Measurements from ENCODE around the gene PGK2. TPM values are rescaled to one million over a fixed set of nuclear protein-coding genes. Genes with fewer than 3 reads are reported as not detected.
"Not testable (repeated sequence)": the region's sequence is repeated elsewhere in the genome, so short reads cannot be mapped to it uniquely, and the experiment has no call there.

PGK2 gene
- polyA plus RNA-seq, 1 experiment, result not detected

DNA sequence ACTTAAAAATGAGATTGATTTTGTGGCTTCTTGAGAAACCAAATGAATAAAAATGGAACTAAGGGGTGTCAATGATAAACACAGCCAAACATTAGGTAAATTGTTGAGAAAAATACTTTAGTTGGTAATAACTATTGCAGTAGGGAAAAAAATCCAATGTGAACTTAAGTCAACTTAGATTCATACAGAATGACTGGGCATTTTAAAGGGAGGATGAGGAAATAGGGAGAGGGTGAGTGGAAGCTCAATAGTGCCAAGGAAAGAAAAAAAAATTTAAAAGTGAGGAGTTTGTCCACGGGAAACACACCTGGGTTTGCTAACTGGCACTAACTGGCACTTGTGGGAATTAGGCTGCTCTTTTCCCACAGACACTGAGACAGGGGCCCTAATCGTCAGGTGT lies 26.2 kb upstream of the PGK2 start:
- ChIA-PET CTCF (no interaction called here), POLR2A (no interaction called here)
- H3K4me3 ChIP-seq (ENCODE audit: low read depth, low read length), result no peak overlapping the region
- no peak for DNase-seq (ENCODE audit: low read depth)
- TF ChIP-seq, protein P1, sequence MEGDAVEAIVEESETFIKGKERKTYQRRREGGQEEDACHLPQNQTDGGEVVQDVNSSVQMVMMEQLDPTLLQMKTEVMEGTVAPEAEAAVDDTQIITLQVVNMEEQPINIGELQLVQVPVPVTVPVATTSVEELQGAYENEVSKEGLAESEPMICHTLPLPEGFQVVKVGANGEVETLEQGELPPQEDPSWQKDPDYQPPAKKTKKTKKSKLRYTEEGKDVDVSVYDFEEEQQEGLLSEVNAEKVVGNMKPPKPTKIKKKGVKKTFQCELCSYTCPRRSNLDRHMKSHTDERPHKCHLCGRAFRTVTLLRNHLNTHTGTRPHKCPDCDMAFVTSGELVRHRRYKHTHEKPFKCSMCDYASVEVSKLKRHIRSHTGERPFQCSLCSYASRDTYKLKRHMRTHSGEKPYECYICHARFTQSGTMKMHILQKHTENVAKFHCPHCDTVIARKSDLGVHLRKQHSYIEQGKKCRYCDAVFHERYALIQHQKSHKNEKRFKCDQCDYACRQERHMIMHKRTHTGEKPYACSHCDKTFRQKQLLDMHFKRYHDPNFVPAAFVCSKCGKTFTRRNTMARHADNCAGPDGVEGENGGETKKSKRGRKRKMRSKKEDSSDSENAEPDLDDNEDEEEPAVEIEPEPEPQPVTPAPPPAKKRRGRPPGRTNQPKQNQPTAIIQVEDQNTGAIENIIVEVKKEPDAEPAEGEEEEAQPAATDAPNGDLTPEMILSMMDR (IDR thresholded peaks at IDR 0.05; ENCODE audit: insufficient read depth, low read depth, low read length), result no peak
- no peaks in the 10 kb centered on the region for H3K36me3 ChIP-seq (ENCODE audit: control insufficient read depth, insufficient read depth, low read length)
- no peaks in the 10 kb centered on the region for H3K27me3 ChIP-seq (ENCODE audit: control insufficient read depth, insufficient read depth, low read length)

DNA sequence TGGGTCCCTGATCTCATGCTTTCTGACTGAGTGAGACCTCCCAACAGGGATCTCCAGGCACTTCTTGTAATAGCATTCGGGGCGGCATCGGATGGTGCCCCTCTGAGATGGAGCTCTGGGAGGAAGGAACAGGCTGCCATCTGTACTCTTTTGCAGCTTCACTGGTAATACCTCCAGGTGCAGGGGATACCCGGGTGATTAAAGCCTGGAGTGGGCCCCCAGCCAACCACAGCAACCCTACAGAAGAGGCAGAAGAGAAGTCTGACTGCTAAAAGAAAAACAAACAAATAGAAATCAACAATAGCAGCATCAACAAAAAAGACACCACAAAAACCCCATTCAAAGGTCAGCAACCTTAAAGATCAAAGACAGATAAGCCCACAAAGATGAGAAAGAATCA lies 19.1 kb upstream of the PGK2 start:
- TF ChIP-seq, protein P1 (IDR thresholded peaks at IDR 0.05; ENCODE audit: insufficient read depth, low read depth, low read length), result no peak
- POLR2A ChIA-PET, result no interaction called here

DNA sequence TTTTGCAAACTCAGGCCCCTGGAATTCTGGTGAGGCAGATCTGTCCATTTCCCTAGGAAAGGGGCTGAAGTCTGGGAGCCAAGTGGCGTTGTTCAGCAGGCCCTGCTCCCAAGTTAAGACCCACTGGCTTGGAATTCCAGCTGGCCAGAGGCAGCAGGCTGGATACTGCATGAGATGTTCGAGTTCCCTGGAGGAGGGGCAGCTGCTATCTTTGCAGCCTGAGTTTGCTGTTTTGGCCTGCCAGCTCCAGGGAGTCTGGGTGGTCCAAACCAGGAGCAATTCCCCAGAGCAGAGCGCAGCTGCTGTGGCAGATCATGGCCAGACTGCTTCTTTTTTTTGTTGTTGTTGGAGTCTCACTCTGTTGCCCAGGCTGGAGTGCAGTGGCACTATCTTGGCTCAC lies 18.2 kb upstream of the PGK2 start:
- no peak overlapping the region for H3K4me3 ChIP-seq (ENCODE audit: low read depth, low read length)
- no peak for DNase-seq (ENCODE audit: low read depth)
- H3K27me3 ChIP-seq (ENCODE audit: control insufficient read depth, insufficient read depth, low read length), result no peaks in the 10 kb centered on the region
- TF ChIP-seq, protein P1 (IDR thresholded peaks at IDR 0.05; ENCODE audit: insufficient read depth, low read depth, low read length), result no peak
- CTCF ChIA-PET, result no interaction called here
- no peaks in the 10 kb centered on the region for H3K36me3 ChIP-seq (ENCODE audit: control insufficient read depth, insufficient read depth, low read length)
- POLR2A ChIA-PET, result no interaction called here

More for the DNA sequence above, 19.1 kb upstream of the PGK2 start:
- no peak for DNase-seq (ENCODE audit: low read depth)
- CTCF ChIA-PET, result no interaction called here
- no peaks in the 10 kb centered on the region for H3K36me3 ChIP-seq (ENCODE audit: control insufficient read depth, insufficient read depth, low read length)
- no peaks in the 10 kb centered on the region for H3K27me3 ChIP-seq (ENCODE audit: control insufficient read depth, insufficient read depth, low read length)
- no peak overlapping the region for H3K4me3 ChIP-seq (ENCODE audit: low read depth, low read length)

DNA sequence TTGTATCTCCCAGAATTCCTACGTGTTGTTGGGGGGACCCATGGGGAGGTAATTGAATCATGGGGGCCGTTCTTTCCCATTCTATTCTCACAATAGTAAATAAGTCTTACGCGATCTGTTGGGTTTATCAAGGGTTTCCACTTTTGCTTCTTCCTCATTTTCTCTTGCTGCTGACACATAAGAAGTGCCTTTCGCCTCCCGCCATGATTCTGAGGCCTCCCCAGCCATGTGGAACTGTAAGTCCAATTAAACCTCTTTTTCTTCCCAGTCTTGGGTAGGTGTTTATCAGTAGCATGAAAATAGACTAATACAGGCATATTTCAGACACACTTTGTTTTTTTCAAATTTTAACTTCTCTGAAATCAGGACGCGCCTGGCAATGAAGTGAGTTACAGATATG lies 14.4 kb upstream of the PGK2 start:
- Histone ChIP-seq H3K36me3 (ENCODE audit: control insufficient read depth, insufficient read depth, low read length) (no peaks in the 10 kb centered on the region), H3K4me3 (ENCODE audit: low read depth, low read length) (no peak overlapping the region), H3K27me3 (ENCODE audit: control insufficient read depth, insufficient read depth, low read length) (no peaks in the 10 kb centered on the region)
- POLR2A ChIA-PET, result no interaction called here
- DNase-seq (ENCODE audit: low read depth), result no peak
- CTCF ChIA-PET, result no interaction called here
- TF ChIP-seq, protein P1 (IDR thresholded peaks at IDR 0.05; ENCODE audit: insufficient read depth, low read depth, low read length), result no peak

DNA sequence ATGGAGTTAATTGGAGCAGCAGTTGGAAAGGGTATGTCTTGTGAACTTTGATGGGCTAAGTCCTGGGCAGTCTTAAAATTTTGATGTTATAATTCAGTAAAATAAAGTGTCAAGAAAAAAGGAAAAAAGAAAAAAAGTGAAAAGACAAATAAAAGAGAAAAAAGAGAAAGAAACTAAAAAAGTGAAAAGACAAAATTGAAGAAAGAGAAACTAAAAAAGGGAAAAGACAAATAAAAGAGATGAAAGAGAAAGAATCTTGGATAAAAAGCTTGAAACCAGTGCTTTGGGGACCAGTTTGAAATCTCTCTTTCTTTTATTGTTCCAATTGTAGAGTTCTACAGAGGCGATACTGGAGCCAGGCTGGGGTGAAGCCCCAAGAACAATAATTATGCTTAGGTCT lies 12.0 kb upstream of the PGK2 start:
- Histone ChIP-seq H3K36me3 (ENCODE audit: control insufficient read depth, insufficient read depth, low read length) (no peaks in the 10 kb centered on the region), H3K4me3 (ENCODE audit: low read depth, low read length) (no peak overlapping the region), H3K27me3 (ENCODE audit: control insufficient read depth, insufficient read depth, low read length) (no peaks in the 10 kb centered on the region)
- TF ChIP-seq, protein P1 (IDR thresholded peaks at IDR 0.05; ENCODE audit: insufficient read depth, low read depth, low read length), result no peak
- no peak for DNase-seq (ENCODE audit: low read depth)
- POLR2A ChIA-PET, result no interaction called here
- CTCF ChIA-PET, result interaction anchor here (0.7 kb wide), 1 partner anchor 61 kb away, joined by 3 read pairs; no protein-coding TSS in a partner anchor

DNA sequence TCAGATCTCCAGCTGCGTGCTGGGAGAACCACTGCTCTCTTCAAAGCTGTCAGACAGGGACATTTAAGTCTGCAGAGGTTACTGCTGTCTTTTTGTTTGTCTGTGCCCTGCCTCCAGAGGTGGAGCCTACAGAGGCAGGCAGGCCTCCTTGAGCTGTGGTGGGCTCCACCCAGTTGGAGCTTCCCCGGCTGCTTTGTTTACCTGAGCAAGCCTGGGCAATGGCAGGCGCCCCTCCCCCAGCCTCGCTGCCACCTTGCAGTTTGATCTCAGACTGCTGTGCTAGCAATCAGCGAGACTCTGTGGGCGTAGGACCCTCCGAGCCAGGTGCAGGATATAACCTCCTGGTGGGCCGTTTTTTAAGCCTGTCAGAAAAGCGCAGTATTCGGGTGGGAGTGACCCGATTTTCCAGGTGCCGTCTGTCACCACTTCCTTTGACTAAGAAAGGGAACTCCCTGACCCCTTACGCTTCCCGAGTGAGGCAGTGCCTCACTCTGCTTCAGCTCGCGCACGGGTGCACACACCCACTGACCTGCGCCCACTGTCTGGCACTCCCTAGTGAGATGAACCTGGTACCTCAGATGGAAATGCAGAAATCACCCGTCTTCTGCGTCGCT lies 9.9 kb upstream of the PGK2 start:
- DNase-seq (ENCODE audit: low read depth); H3K36me3 ChIP-seq (ENCODE audit: control insufficient read depth, insufficient read depth, low read length); H3K4me3 ChIP-seq (ENCODE audit: low read depth, low read length); H3K27me3 ChIP-seq (ENCODE audit: control insufficient read depth, insufficient read depth, low read length); CTCF ChIA-PET; POLR2A ChIA-PET: not testable (repeated sequence)

Measured in BJ (cell line).